Measurements from ENCODE around the gene LGALS12. TPM values are rescaled to one million over a fixed set of nuclear protein-coding genes. Genes with fewer than 3 reads are reported as not detected.
"Not testable (repeated sequence)": the region's sequence is repeated elsewhere in the genome, so short reads cannot be mapped to it uniquely, and the experiment has no call there.

LGALS12 gene
- total RNA-seq, 1 donor from 2014 or later: not detected

DNA sequence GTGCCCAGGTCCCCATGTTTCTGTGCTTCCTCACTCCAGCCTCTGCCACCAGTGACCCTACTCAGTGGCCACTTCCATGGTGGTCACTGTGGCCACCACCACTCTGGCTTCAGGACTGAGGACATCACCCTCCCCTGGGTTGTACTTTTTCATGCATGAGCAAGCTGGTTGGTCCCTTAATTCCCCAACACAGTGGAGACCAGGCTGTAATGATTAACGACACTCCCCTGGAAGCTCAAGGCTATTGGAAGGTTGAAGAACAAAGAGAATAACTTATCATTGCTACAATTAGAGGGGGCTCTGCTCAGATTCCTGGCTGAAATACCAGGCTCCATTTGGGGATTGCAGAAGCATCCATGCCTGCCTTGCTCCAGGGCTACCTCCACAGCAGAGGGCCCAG lies 41.2 kb downstream of the LGALS12 start:
- no peaks in the 10 kb centered on the region for H3K79me2 ChIP-seq (ENCODE audit: insufficient read depth, low read length)
- DNase-seq (ENCODE audit: low read depth): no peak
- no peak overlapping the region for H3K4me3 ChIP-seq (ENCODE audit: insufficient read depth, low read depth, low read length)
- H3K4me1 Mint-ChIP-seq (ENCODE audit: low read depth, unreplicated experiment): no peaks in the 10 kb centered on the region
- TF ChIP-seq, protein P1, sequence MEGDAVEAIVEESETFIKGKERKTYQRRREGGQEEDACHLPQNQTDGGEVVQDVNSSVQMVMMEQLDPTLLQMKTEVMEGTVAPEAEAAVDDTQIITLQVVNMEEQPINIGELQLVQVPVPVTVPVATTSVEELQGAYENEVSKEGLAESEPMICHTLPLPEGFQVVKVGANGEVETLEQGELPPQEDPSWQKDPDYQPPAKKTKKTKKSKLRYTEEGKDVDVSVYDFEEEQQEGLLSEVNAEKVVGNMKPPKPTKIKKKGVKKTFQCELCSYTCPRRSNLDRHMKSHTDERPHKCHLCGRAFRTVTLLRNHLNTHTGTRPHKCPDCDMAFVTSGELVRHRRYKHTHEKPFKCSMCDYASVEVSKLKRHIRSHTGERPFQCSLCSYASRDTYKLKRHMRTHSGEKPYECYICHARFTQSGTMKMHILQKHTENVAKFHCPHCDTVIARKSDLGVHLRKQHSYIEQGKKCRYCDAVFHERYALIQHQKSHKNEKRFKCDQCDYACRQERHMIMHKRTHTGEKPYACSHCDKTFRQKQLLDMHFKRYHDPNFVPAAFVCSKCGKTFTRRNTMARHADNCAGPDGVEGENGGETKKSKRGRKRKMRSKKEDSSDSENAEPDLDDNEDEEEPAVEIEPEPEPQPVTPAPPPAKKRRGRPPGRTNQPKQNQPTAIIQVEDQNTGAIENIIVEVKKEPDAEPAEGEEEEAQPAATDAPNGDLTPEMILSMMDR (IDR thresholded peaks at IDR 0.05; ENCODE audit: insufficient read depth, low read depth, low read length): no peak
- TF ChIP-seq EZH2 (IDR thresholded peaks at IDR 0.05; ENCODE audit: insufficient read depth, low read length): no peak
- no peaks in the 10 kb centered on the region for H3K36me3 Mint-ChIP-seq (ENCODE audit: low read depth, unreplicated experiment)
- H3K27me3 Mint-ChIP-seq (ENCODE audit: low read depth, unreplicated experiment): peaks cover 6% of the 10 kb centered on the region
- H2AFZ ChIP-seq (ENCODE audit: low read depth, low read length): no peak overlapping the region
- no peak for FAIRE-seq
- H3K4me3 Mint-ChIP-seq (ENCODE audit: unreplicated experiment): no peak overlapping the region
- H3K4me2 ChIP-seq (ENCODE audit: low read length): no peak overlapping the region
- H3K27me3 ChIP-seq (ENCODE audit: insufficient read depth, low read length): no peaks in the 10 kb centered on the region
- no peaks in the 10 kb centered on the region for H3K36me3 ChIP-seq (ENCODE audit: insufficient read depth, low read length)
- H3K27ac ChIP-seq (ENCODE audit: low read depth, low read length): no peak overlapping the region
- no peaks in the 10 kb centered on the region for H3K9me3 ChIP-seq (ENCODE audit: insufficient read depth, low read depth, low read length)
- H3K4me1 ChIP-seq (ENCODE audit: insufficient read depth, low read length): no peaks in the 10 kb centered on the region
- H3K9me3 Mint-ChIP-seq (ENCODE audit: unreplicated experiment): peaks cover 2% of the 10 kb centered on the region
- H3K9ac ChIP-seq (ENCODE audit: low read length): no peak overlapping the region
- H3K27ac Mint-ChIP-seq (ENCODE audit: unreplicated experiment): no peak overlapping the region
- no peaks in the 10 kb centered on the region for H4K20me1 ChIP-seq (ENCODE audit: insufficient read depth, low read length)

DNA sequence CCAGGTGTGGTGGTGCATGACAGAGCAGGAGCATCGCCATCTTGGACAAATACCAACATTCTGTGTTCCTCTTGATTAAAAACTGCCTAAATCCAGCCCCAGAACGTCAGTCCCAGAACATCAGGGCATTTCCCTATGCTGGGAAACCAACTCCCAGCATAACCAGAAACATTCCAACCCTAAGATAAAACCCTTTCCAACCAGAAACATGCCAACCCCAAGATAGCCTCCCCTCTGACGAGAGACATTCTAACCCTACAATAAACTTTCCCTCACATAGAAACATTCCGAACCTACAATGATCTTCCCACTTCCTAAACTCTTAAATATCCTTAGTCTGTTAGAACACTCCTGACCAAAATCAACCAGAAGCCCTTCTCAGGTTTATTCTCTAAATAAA lies 42.3 kb downstream of the LGALS12 start:
- H3K27ac Mint-ChIP-seq (ENCODE audit: unreplicated experiment): no peak overlapping the region
- no peak for DNase-seq (ENCODE audit: low read depth)
- no peaks in the 10 kb centered on the region for H3K27me3 ChIP-seq (ENCODE audit: insufficient read depth, low read length)

DNA sequence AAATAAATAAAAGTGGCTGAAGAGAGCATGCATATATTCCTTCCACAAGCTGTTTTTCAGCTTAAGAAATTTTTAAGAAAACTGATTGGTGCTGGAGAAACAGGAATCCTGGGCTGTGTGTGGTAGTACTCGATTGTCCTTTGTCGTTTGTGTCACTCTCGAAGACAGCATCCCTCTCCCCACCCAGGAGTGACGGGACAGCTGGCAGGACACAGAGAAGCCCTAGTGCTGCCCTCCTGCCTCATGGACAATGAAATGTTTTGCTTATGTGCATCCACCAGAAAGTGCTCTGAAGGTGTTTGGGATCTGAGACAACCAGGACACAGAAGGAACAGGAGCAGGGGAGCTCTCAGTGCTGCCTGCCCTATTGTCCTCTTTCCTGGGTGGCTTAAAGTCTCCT lies 43.5 kb downstream of the LGALS12 start:
- FAIRE-seq: no peak
- Histone ChIP-seq H3K4me1 (ENCODE audit: insufficient read depth, low read length) (no peaks in the 10 kb centered on the region), H3K9me3 (ENCODE audit: insufficient read depth, low read depth, low read length) (no peaks in the 10 kb centered on the region), H3K79me2 (ENCODE audit: insufficient read depth, low read length) (no peaks in the 10 kb centered on the region), H4K20me1 (ENCODE audit: insufficient read depth, low read length) (no peaks in the 10 kb centered on the region), H3K27ac (ENCODE audit: low read depth, low read length) (no peak overlapping the region), H3K27me3 (ENCODE audit: insufficient read depth, low read length) (no peaks in the 10 kb centered on the region), H3K36me3 (ENCODE audit: insufficient read depth, low read length) (no peaks in the 10 kb centered on the region), H2AFZ (ENCODE audit: low read depth, low read length) (no peak overlapping the region), H3K4me2 (ENCODE audit: low read length) (no peak overlapping the region), H3K4me3 (ENCODE audit: insufficient read depth, low read depth, low read length) (no peak overlapping the region), H3K9ac (ENCODE audit: low read length) (no peak overlapping the region)
- Mint-ChIP-seq H3K36me3 (ENCODE audit: low read depth, unreplicated experiment) (no peaks in the 10 kb centered on the region), H3K27me3 (ENCODE audit: low read depth, unreplicated experiment) (peaks cover 4% of the 10 kb centered on the region), H3K27ac (ENCODE audit: unreplicated experiment) (no peak overlapping the region), H3K4me3 (ENCODE audit: unreplicated experiment) (no peak overlapping the region), H3K4me1 (ENCODE audit: low read depth, unreplicated experiment) (peaks cover 8% of the 10 kb centered on the region), H3K9me3 (ENCODE audit: unreplicated experiment) (peaks cover 2% of the 10 kb centered on the region)
- TF ChIP-seq, protein P1 (IDR thresholded peaks at IDR 0.05; ENCODE audit: insufficient read depth, low read depth, low read length): no peak
- no peak for TF ChIP-seq EZH2 (IDR thresholded peaks at IDR 0.05; ENCODE audit: insufficient read depth, low read length)
- no peak for DNase-seq (ENCODE audit: low read depth)

More for the DNA sequence above, 42.3 kb downstream of the LGALS12 start:
- no peaks in the 10 kb centered on the region for H3K4me1 Mint-ChIP-seq (ENCODE audit: low read depth, unreplicated experiment)
- H3K36me3 ChIP-seq (ENCODE audit: insufficient read depth, low read length): no peaks in the 10 kb centered on the region
- TF ChIP-seq, protein P1 (IDR thresholded peaks at IDR 0.05; ENCODE audit: insufficient read depth, low read depth, low read length): no peak
- no peak for TF ChIP-seq EZH2 (IDR thresholded peaks at IDR 0.05; ENCODE audit: insufficient read depth, low read length)
- peaks cover 2% of the 10 kb centered on the region for H3K9me3 Mint-ChIP-seq (ENCODE audit: unreplicated experiment)
- peaks cover 4% of the 10 kb centered on the region for H3K27me3 Mint-ChIP-seq (ENCODE audit: low read depth, unreplicated experiment)
- H3K36me3 Mint-ChIP-seq (ENCODE audit: low read depth, unreplicated experiment): no peaks in the 10 kb centered on the region
- no peak overlapping the region for H3K9ac ChIP-seq (ENCODE audit: low read length)
- no peak overlapping the region for H3K27ac ChIP-seq (ENCODE audit: low read depth, low read length)
- no peaks in the 10 kb centered on the region for H4K20me1 ChIP-seq (ENCODE audit: insufficient read depth, low read length)
- no peaks in the 10 kb centered on the region for H3K79me2 ChIP-seq (ENCODE audit: insufficient read depth, low read length)
- H3K4me2 ChIP-seq (ENCODE audit: low read length): no peak overlapping the region
- H3K4me1 ChIP-seq (ENCODE audit: insufficient read depth, low read length): no peaks in the 10 kb centered on the region
- FAIRE-seq: no peak
- H3K4me3 Mint-ChIP-seq (ENCODE audit: unreplicated experiment): no peak overlapping the region
- H2AFZ ChIP-seq (ENCODE audit: low read depth, low read length): no peak overlapping the region
- H3K9me3 ChIP-seq (ENCODE audit: insufficient read depth, low read depth, low read length): no peaks in the 10 kb centered on the region
- H3K4me3 ChIP-seq (ENCODE audit: insufficient read depth, low read depth, low read length): no peak overlapping the region

DNA sequence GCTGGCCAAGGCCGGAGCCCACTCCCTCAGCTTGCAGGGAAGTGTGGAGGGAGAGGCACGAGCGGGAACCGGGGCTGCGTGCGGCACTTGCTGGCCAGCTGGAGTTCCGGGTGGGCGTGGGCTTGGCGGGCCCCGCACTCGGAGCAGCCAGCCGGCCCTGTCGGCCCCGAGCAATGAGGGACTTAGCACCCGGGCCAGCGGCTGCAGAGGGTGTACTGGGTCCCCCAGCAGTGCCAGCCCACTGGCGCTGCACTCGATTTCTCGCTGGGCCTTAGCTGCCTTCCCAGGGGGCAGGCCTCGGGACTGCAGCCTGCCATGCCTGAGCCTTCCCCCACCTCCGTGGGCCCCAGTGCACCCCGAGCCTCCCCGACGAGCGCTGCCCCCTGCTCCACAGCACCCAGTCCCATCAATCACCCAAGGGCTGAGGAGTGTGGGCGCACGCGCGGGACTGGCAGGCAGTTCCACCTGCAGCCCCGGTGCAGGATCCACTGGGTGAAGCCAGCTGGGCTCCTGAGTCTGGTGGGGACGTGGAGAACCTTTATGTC lies 44.3 kb downstream of the LGALS12 start:
- H3K27ac ChIP-seq (ENCODE audit: low read depth, low read length); H3K27me3 ChIP-seq (ENCODE audit: insufficient read depth, low read length); H3K4me3 ChIP-seq (ENCODE audit: insufficient read depth, low read depth, low read length); H3K4me3 Mint-ChIP-seq (ENCODE audit: unreplicated experiment); H2AFZ ChIP-seq (ENCODE audit: low read depth, low read length); H3K27ac Mint-ChIP-seq (ENCODE audit: unreplicated experiment); H3K27me3 Mint-ChIP-seq (ENCODE audit: low read depth, unreplicated experiment); H3K9me3 ChIP-seq (ENCODE audit: insufficient read depth, low read depth, low read length); H3K9me3 Mint-ChIP-seq (ENCODE audit: unreplicated experiment); H3K36me3 Mint-ChIP-seq (ENCODE audit: low read depth, unreplicated experiment); DNase-seq (ENCODE audit: low read depth); H3K9ac ChIP-seq (ENCODE audit: low read length); H3K4me2 ChIP-seq (ENCODE audit: low read length); H3K36me3 ChIP-seq (ENCODE audit: insufficient read depth, low read length); H4K20me1 ChIP-seq (ENCODE audit: insufficient read depth, low read length); H3K79me2 ChIP-seq (ENCODE audit: insufficient read depth, low read length); H3K4me1 ChIP-seq (ENCODE audit: insufficient read depth, low read length); FAIRE-seq: not testable (repeated sequence)
- peaks cover 12% of the 10 kb centered on the region for H3K4me1 Mint-ChIP-seq (ENCODE audit: low read depth, unreplicated experiment)

Measured in astrocyte (in vitro differentiated cells and primary cell).